ENCODE data around the gene APP. TPM values are rescaled to one million over a fixed set of nuclear protein-coding genes. Genes with fewer than 3 reads are reported as not detected.
A peak's percentile ranks its signal among the peaks of the same experiment; 100 is the strongest.

APP gene
- total RNA-seq, 2 experiments from 2014 or later = 18.8 to 19.4 TPM

DNA sequence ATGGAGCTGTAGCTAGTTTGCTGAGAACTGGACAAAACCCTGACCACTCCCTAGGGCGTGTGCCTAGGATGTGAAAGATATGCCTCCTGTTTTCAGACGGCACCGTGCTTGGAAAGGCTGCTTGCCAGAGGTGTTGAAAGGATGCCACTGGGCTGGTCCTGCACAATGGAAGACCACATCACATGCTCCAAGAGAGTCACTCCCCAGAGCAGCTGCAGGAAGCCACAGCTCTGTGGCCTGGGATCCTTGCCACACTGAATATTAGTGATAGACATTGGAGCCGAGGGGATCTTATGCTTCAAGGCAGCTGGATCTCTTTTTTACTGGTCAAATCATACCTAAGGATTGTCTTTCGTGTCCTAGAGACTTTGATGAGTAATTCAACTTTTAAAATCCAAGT lies 6.6 kb upstream of the APP start:
- POLR2A ChIA-PET = no interaction called here
- DNase-seq (no peak), ATAC-seq (ENCODE audit: low read depth) (no peak)
- Mint-ChIP-seq H3K36me3 (no peaks in the 10 kb centered on the region), H3K27me3 (peaks cover 6% of the 10 kb centered on the region), H3K9me3 (no peaks in the 10 kb centered on the region), H3K4me1 (no peaks in the 10 kb centered on the region), H3K4me3 (no peak overlapping the region), H3K27ac (no peak overlapping the region)

DNA sequence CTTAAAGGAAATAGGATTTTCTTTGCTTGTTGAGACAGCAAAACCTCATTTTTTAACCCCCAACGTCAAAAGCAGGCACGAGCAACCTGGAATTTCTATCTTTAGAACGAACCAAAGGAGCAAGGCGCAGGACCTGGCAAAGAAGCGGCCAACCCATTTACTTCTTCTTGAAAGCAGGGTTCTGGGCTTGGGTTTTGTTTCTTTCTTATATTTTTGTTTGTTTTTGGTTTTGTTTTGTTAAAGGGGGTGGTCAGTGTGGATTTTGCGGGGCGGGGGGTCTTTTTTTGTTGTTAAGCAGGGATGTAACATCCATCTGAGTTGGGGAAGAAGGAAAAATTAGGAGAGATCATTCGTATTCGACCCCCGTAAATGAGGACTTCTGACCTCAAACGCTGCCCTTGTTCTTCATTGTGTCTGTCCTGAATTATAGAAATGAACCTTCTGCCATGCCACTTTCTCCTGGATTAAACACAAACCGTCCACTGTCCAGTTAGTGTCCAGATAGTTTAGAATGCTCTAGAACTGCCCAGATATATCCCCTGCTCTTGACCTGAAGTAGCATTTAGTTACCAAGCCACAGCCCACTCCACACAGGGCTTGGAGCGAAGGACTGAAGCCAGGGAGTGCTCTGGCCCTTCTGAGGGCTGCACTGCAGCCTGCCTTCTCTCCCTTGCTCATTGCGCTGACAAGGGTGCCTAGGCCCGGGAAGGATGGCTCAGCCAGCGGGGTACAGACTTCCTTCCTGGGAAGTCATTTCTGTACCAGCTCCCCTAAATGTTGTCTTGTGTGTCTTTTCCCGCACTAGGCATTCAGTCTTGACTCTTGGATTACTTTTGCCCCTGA lies 909 bp upstream of the APP start:
- Mint-ChIP-seq H3K4me3 (peak overlapping the region; percentile 84), H3K27me3 (peaks cover 2% of the 10 kb centered on the region), H3K4me1 (peaks cover 11% of the 10 kb centered on the region), H3K36me3 (no peaks in the 10 kb centered on the region), H3K9me3 (no peaks in the 10 kb centered on the region), H3K27ac (peak overlapping the region; percentile 14)
- no peak for DNase-seq
- ATAC-seq (ENCODE audit: low read depth) = no peak
- POLR2A ChIA-PET = interaction anchor here (1.0 to 1.4 kb wide), 2 partner anchors 275 to 306 kb away, joined by 3 read pairs; no protein-coding TSS in a partner anchor

DNA sequence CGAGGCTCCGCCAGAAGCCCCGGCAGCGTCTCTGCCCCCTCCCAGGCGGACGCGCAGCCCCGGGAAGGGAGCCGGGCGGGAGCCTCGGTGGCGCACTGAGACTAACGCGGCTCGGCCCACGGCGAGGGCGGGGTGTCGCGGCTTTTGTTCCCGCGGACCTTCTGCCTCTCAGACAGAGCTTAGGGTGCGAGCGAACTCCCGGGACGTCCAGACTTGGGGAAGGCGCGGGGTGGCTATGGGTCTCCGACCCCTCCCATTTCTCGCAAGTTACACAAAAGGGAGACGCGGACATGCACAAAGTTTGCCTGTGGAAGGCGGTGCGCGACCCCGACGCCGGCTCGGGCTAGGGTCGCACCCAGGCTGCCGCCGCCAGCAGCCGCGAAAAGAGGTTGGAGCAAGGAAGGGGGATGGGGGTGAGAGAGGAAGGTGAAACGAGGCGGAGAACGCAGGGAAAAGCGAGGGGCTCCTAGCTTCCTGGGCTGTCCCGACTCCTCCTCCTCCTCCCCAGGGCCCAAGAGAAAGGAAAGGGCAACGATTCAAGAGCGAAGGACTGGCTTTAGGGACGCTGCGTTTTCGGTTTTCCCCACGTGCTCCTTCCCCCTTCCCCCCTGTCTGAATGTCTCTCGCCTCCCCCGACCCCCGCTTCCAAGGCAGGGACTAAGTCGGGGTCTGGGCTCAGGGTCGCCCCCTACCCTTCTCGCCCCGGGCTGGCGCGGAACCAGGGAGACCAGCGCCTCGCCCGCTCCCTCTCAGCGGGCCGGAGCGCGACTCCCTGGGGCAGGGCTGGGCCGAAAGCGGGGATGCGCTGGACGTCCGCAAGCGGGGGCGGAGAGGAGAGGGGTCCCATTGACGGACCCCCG lies 729 bp downstream of the APP start:
- peak overlapping the region; percentile 90 for H3K4me3 Mint-ChIP-seq

DNA sequence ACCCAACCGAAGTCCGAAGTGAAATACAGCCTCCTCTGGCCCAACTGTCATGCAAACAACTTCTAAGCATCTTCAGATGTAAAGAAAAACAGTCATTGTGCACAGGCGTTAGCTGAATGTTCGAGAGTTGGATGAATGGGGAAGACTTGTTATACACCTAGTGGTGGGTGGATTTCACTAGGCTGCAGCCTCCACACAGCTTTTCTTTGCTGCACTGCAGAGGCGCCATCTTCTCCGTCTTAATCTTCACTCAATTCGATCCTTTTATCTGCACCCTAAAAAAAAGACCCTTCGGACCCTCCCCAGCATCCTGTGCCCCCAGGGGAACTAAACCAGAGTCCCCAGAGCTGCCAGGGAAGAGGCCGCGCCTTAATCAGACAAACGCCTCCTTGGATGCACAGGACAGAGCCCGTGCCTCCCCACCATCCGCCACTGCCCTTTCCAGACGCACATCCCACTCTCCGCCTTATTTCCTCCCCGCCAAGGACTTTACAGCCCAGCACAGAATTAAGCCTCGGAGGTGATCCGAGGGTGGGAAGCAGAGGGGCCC lies 1.4 kb downstream of the APP start:
- peak; percentile 59 for ATAC-seq (ENCODE audit: low read depth)
- H3K4me1 Mint-ChIP-seq = peaks cover 11% of the 10 kb centered on the region
- POLR2A ChIA-PET = interaction anchor here (0.6 to 1.5 kb wide), 4 partner anchors 11 to 435 kb away, joined by 3 to 4 read pairs (median 4); partner anchors contain the start of genes ATP5PF and GABPA
- H3K27ac Mint-ChIP-seq = peak overlapping the region; percentile 69
- H3K27me3 Mint-ChIP-seq = no peaks in the 10 kb centered on the region
- no peaks in the 10 kb centered on the region for H3K36me3 Mint-ChIP-seq
- no peaks in the 10 kb centered on the region for H3K9me3 Mint-ChIP-seq
- peak; percentile 59 for DNase-seq
- peak overlapping the region; percentile 90 for H3K4me3 Mint-ChIP-seq

More for the DNA sequence above, 729 bp downstream of the APP start:
- Mint-ChIP-seq H3K27me3 (peaks cover 2% of the 10 kb centered on the region), H3K36me3 (no peaks in the 10 kb centered on the region), H3K4me1 (peaks cover 11% of the 10 kb centered on the region), H3K27ac (peak overlapping the region; percentile 73), H3K9me3 (no peaks in the 10 kb centered on the region)
- DNase-seq (peak; percentile 63), ATAC-seq (ENCODE audit: low read depth) (peak; percentile 31)
- POLR2A ChIA-PET = interaction anchor here (0.6 to 1.4 kb wide), 2 partner anchors 22 to 274 kb away, joined by 3 to 4 read pairs; no protein-coding TSS in a partner anchor

DNA sequence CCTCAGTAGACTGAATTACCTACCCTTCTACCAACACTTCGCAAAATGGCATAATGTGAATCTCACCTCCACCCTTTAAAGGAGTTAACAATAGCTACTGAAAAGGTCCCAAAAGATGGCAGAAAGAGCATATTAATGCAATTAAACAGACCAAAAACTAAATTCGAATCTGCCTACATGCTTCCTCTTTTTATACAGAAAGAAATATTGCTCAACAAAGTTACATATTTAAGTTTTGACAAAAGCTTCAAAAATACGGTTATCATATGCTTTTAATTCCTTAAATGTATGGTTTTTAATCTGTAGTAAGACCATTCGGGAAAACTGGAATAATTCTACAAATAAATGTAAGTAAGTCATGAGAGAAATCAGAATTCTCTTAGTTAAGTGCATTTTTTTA lies 2.2 kb downstream of the APP start:
- H3K36me3 Mint-ChIP-seq = no peaks in the 10 kb centered on the region
- peaks cover 11% of the 10 kb centered on the region for H3K4me1 Mint-ChIP-seq
- no peaks in the 10 kb centered on the region for H3K9me3 Mint-ChIP-seq
- no peaks in the 10 kb centered on the region for H3K27me3 Mint-ChIP-seq
- POLR2A ChIA-PET = interaction anchor here (0.6 to 1.5 kb wide), 3 partner anchors 11 to 434 kb away, joined by 3 to 4 read pairs (median 3); partner anchors contain the start of genes ATP5PF and GABPA
- H3K27ac Mint-ChIP-seq = no peak overlapping the region
- H3K4me3 Mint-ChIP-seq = no peak overlapping the region
- ATAC-seq (ENCODE audit: low read depth) (no peak), DNase-seq (no peak)

DNA sequence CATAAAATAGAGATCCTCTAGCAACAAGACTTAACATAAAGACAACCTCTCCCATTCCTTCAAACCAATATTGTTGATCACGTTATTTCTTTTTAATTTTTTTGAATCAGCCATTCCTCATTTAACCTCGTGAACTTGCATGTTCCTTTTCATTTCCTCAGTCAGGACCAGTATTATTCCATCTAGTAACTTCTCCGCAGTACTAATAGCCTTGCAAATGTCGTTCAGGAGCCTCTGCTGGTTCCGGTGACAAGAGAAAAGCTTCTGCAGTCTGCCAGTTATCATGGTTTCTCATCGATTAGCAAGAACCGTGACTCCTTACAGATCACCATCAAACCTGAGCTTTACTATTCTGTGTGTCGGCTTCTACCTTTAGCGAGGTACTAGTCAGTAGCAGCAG lies 3.0 kb downstream of the APP start:
- H3K4me1 Mint-ChIP-seq = peaks cover 11% of the 10 kb centered on the region
- H3K4me3 Mint-ChIP-seq = no peak overlapping the region
- H3K36me3 Mint-ChIP-seq = no peaks in the 10 kb centered on the region
- POLR2A ChIA-PET = interaction anchor here (1.5 kb wide), 1 partner anchor 10 kb away, joined by 4 read pairs; no protein-coding TSS in a partner anchor
- H3K27me3 Mint-ChIP-seq = no peaks in the 10 kb centered on the region
- H3K9me3 Mint-ChIP-seq = no peaks in the 10 kb centered on the region
- ATAC-seq (ENCODE audit: low read depth) = no peak
- no peak overlapping the region for H3K27ac Mint-ChIP-seq
- DNase-seq = no peak

DNA sequence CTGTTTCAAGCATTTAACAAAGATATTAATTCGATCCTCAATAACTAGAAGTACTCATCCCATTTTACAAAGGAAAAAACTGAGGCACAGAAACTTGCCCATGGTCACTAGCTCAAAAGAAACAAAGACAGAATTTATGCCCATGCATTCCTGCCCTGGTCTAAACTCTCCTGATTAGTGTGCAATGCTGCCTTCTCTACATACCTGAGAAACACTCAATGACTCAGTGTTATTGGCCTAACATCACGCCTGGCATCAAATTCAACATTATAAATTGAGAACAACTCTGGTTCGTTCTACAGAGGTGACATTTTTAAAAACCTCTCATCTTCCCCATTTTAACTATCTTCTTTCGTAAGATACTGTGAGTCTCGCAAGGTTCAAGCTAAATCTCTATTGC lies 5.2 kb downstream of the APP start:
- Mint-ChIP-seq H3K27me3 (no peaks in the 10 kb centered on the region), H3K4me3 (no peak overlapping the region), H3K36me3 (no peaks in the 10 kb centered on the region), H3K4me1 (peaks cover 4% of the 10 kb centered on the region), H3K9me3 (no peaks in the 10 kb centered on the region), H3K27ac (no peak overlapping the region)
- DNase-seq (no peak), ATAC-seq (ENCODE audit: low read depth) (no peak)
- POLR2A ChIA-PET = no interaction called here

DNA sequence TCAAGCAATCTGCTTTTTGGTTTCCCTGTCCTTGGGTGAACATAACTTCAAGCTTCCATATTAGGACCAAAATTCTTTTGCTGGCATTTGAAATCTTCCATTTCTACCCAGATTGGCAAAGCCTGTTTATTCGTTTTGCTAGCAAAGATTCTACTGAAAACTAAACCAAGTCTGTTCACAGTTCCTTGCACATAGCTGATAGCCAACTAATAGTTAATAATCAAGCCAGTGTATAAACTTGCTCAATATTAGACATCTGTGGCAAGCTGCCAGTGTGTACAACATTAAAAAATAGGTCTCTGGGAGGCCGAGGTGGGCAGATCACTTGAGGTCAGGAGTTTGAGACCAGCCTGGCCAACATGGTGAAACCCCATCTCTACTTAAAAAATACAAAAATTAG lies 6.3 kb downstream of the APP start:
- H3K27ac Mint-ChIP-seq = no peak overlapping the region
- H3K36me3 Mint-ChIP-seq = no peaks in the 10 kb centered on the region
- DNase-seq = no peak

DNA sequence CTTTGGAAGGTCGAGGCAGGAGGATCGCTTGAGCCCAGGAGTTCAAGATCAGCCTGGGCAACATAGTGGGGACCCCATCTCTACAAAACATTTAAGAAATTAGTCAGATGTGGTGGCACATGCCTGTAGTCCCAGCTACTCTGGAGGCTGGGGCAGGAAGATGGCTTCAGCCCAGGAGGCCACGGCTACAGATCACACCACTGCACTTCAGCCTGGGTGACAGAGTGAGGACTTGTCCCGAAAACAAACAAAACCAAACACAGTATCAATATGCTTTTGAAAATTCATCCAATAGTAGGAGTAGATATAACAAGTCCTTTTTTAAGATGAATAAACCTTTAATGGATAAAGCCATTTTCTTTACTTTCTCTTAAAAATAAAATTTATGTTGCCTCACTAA lies 8.5 kb downstream of the APP start:
- no peaks in the 10 kb centered on the region for H3K27me3 Mint-ChIP-seq
- no peaks in the 10 kb centered on the region for H3K9me3 Mint-ChIP-seq
- no peak overlapping the region for H3K4me3 Mint-ChIP-seq
- H3K4me1 Mint-ChIP-seq = peaks cover 9% of the 10 kb centered on the region
- DNase-seq (no peak), ATAC-seq (ENCODE audit: low read depth) (no peak)
- POLR2A ChIA-PET = no interaction called here
- no peak overlapping the region for H3K27ac Mint-ChIP-seq
- no peaks in the 10 kb centered on the region for H3K36me3 Mint-ChIP-seq

More for the DNA sequence above, 6.3 kb downstream of the APP start:
- ATAC-seq (ENCODE audit: low read depth) = no peak
- peaks cover 4% of the 10 kb centered on the region for H3K4me1 Mint-ChIP-seq
- no peaks in the 10 kb centered on the region for H3K27me3 Mint-ChIP-seq
- POLR2A ChIA-PET = interaction anchor here (0.7 kb wide), 1 partner anchor 16 kb away, joined by 3 read pairs; no protein-coding TSS in a partner anchor
- H3K9me3 Mint-ChIP-seq = no peaks in the 10 kb centered on the region
- no peak overlapping the region for H3K4me3 Mint-ChIP-seq

DNA sequence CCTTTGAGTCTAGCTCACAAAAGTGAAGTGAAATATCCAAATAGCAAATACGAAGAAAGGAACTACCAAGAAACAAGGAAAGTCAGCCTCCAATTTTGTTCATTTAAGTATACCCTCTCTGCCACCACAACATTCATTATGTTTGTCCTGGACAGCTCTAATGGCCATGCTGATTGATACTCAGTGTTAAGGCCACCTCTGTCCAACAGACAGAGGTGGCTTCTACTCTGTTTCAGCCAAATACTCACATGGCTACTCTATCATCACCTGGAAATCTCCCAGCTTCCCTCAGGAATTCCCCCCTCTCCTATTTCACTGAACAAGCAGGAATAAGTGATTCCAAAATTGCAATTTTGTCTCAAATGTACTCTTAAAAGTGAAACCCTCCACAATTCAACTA lies 10.7 kb downstream of the APP start:
- Mint-ChIP-seq H3K27ac (no peak overlapping the region), H3K36me3 (no peaks in the 10 kb centered on the region), H3K9me3 (no peaks in the 10 kb centered on the region), H3K4me1 (peaks cover 8% of the 10 kb centered on the region), H3K27me3 (no peaks in the 10 kb centered on the region), H3K4me3 (no peak overlapping the region)
- DNase-seq (no peak), ATAC-seq (ENCODE audit: low read depth) (no peak)
- POLR2A ChIA-PET = no interaction called here

DNA sequence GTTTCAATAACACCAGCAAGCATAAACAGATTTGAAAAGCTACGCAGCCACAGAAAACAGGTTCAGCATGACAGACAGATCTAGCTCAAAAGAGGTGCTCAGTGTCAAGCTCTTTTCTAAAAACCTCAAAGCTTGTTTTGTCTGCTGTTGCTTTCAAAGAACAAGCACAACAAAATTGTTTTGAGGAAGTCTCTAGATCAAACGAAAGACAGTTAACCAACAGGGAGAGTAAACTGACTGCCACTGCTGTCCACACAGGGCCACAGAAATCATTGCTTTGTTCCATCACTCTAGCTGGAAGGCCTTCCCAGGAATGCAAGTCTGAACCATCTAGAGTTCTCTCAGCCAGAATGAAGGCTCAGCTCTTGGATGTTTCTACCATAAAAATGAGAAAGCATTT lies 12.8 kb downstream of the APP start:
- POLR2A ChIA-PET = interaction anchor here (1.2 kb wide), 1 partner anchor 11 kb away, joined by 4 read pairs; no protein-coding TSS in a partner anchor
- Mint-ChIP-seq H3K36me3 (no peaks in the 10 kb centered on the region), H3K9me3 (no peaks in the 10 kb centered on the region), H3K27ac (no peak overlapping the region), H3K4me3 (no peak overlapping the region), H3K27me3 (no peaks in the 10 kb centered on the region), H3K4me1 (peaks cover 8% of the 10 kb centered on the region)
- no peak for ATAC-seq (ENCODE audit: low read depth)
- no peak for DNase-seq

DNA sequence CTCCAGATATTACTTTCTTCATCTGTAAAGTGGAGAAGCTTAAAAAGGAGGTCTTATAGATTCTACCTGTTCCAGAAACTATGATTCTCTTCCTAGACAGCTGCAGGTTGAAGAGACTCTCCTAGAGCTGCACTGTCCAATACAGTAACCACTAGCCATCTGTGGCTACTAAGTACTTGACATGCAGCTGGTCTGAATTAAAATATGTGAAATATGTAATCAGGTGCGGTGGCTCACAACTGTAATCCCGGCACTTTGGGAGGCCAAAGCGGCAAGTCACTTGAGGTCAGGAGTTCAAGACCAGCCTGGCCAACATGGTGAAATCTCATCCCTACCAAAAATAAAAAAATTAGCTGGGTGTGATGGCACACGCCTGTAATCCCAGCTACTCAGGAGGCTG lies 15.8 kb downstream of the APP start:
- ATAC-seq (ENCODE audit: low read depth) = no peak
- Mint-ChIP-seq H3K27ac (no peak overlapping the region), H3K27me3 (no peaks in the 10 kb centered on the region), H3K4me3 (no peak overlapping the region), H3K4me1 (peaks cover 8% of the 10 kb centered on the region), H3K9me3 (no peaks in the 10 kb centered on the region), H3K36me3 (no peaks in the 10 kb centered on the region)
- POLR2A ChIA-PET = no interaction called here
- no peak for DNase-seq

DNA sequence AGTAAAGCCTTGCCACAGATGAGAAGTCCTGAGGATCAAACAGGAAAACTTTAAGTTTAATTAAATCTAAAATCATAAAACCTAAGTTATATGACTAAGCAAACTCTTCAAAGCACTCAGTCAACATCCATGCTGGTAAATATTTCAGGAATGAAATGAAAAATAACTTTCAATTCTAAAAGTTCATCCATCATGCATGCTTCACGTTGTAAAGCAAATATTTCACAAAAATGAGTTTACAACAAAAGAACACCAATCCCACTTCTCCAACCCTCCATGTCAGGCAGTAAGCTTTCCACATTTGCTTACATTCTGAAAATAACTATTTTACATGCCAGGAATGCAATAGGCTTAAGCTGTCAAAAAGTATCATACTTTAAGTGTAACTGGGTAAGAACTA lies 16.8 kb downstream of the APP start:
- ATAC-seq (ENCODE audit: low read depth) = no peak

More for the DNA sequence above, 16.8 kb downstream of the APP start:
- Mint-ChIP-seq H3K9me3 (no peaks in the 10 kb centered on the region), H3K4me3 (no peak overlapping the region), H3K36me3 (no peaks in the 10 kb centered on the region), H3K27me3 (no peaks in the 10 kb centered on the region), H3K4me1 (peaks cover 8% of the 10 kb centered on the region), H3K27ac (no peak overlapping the region)
- POLR2A ChIA-PET = no interaction called here
- no peak for DNase-seq

Measured in activated naive CD8-positive, alpha-beta T cell treated with anti-CD3 and anti-CD28 coated beads, Interleukin-2, amount 10 ng/mL, durations not matched to agents 7 days and 5 days (primary cell).